Measurements from ENCODE around the gene DIABLO. TPM values are rescaled to one million over a fixed set of nuclear protein-coding genes. Genes with fewer than 3 reads are reported as not detected.

Gene DIABLO
- total and polyA plus RNA-seq, 9 of the 15 experiments (the other 6 are each of a cell fraction or from before 2014, with no cell fraction given): 37.3 to 101 (median 80.1) TPM

DNA sequence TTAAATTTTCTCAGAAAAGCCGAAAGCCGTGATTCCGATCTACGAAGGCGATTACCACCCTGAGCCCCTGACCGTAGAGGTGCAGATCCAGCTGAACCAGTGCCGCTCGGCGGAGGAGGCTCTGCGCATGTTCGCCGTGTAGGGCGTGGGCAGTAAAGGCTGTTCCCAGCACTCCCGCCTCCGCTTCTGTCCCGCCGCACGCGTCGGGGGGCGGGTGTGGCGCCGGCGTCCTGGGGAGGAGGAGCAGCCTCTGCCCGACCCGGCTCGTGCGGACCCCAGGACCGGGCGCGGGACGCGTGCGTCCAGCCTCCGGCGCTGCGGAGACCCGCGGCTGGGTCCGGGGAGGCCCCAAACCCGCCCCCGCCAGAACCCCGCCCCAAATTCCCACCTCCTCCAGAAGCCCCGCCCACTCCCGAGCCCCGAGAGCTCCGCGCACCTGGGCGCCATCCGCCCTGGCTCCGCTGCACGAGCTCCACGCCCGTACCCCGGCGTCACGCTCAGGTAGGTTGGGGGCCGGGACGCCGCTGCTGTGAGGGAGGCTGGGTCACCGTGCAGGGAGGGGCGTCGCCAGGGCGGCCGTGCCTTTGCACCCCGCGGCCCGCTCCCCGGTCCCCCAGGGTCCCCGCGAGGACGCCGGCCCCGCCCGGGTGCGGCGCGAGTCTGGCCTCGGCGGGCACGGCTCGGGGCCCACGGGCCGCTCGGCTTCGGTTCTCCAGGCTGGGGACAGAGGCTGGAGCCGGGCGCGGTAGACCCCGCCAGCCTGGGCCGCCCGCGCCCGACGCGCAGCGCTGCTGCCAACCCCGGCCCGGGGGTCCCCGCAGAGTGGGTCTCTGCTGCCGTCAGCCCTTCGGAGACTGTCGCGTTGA is 22.3 kb downstream of the DIABLO start, which contains the start of gene B3GNT4 (continued):
- TF ChIP-seq MCM5 (IDR thresholded peaks at IDR 0.05; ENCODE audit: low read depth) (no peak), L3MBTL2 (IDR thresholded peaks at IDR 0.05) (peak; percentile 96), GABPB2 (CRISPR knock-in tag; conservative IDR thresholded peaks at IDR 0.05) (no peak), RFX5 (IDR thresholded peaks at IDR 0.05; ENCODE audit: low read depth, low read length) (no peak), ZNF41 (CRISPR knock-in tag; conservative IDR thresholded peaks at IDR 0.05) (no peak), ZNF316 (IDR thresholded peaks at IDR 0.05) (no peak), EZH2 (IDR thresholded peaks at IDR 0.05; ENCODE audit: borderline replicate concordance, low read depth, low read length) (no peak), CBX2 (IDR thresholded peaks at IDR 0.05; ENCODE audit: insufficient read depth, low read length, poor library complexity, severe bottlenecking) (no peak), MIER1 (IDR thresholded peaks at IDR 0.05; ENCODE audit: low read depth) (no peak), SMARCC2 (IDR thresholded peaks at IDR 0.05; ENCODE audit: low read depth) (no peak), ZNF134 (CRISPR knock-in tag; conservative IDR thresholded peaks at IDR 0.05) (no peak), ZNF436 (CRISPR knock-in tag; IDR thresholded peaks at IDR 0.05) (no peak), KAT7 (CRISPR knock-in tag; IDR thresholded peaks at IDR 0.05; ENCODE audit: borderline replicate concordance) (no peak), RAD21 (CRISPR knock-in tag; conservative IDR thresholded peaks at IDR 0.05 in 1 of 2, IDR thresholded peaks at IDR 0.05 in 1 of 2) (no peak), MYNN (IDR thresholded peaks at IDR 0.05) (no peak), MYNN (CRISPR knock-in tag; IDR thresholded peaks at IDR 0.05) (no peak), SRSF1 (IDR thresholded peaks at IDR 0.05; ENCODE audit: low read depth, low read length) (no peak), RBM25 (IDR thresholded peaks at IDR 0.05; ENCODE audit: low read depth, low read length, severe bottlenecking) (no peak)
- TF ChIP-seq, protein P1, sequence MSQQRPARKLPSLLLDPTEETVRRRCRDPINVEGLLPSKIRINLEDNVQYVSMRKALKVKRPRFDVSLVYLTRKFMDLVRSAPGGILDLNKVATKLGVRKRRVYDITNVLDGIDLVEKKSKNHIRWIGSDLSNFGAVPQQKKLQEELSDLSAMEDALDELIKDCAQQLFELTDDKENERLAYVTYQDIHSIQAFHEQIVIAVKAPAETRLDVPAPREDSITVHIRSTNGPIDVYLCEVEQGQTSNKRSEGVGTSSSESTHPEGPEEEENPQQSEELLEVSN (IDR thresholded peaks at IDR 0.05; ENCODE audit: borderline replicate concordance in 1 of 2, extremely low read depth in 1 of 2, insufficient read depth in 1 of 2, insufficient read length in 1 of 2, low read depth in 1 of 2, low read length in 1 of 2, poor library complexity in 1 of 2, severe bottlenecking in 1 of 2): peak; percentile 95 to 97
- TF ChIP-seq, protein P2, sequence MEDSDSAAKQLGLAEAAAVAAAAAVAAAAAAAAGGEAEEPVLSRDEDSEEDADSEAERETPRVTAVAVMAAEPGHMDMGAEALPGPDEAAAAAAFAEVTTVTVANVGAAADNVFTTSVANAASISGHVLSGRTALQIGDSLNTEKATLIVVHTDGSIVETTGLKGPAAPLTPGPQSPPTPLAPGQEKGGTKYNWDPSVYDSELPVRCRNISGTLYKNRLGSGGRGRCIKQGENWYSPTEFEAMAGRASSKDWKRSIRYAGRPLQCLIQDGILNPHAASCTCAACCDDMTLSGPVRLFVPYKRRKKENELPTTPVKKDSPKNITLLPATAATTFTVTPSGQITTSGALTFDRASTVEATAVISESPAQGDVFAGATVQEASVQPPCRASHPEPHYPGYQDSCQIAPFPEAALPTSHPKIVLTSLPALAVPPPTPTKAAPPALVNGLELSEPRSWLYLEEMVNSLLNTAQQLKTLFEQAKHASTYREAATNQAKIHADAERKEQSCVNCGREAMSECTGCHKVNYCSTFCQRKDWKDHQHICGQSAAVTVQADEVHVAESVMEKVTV (CRISPR knock-in tag; IDR thresholded peaks at IDR 0.05): no peak
- TF ChIP-seq, protein P3, sequence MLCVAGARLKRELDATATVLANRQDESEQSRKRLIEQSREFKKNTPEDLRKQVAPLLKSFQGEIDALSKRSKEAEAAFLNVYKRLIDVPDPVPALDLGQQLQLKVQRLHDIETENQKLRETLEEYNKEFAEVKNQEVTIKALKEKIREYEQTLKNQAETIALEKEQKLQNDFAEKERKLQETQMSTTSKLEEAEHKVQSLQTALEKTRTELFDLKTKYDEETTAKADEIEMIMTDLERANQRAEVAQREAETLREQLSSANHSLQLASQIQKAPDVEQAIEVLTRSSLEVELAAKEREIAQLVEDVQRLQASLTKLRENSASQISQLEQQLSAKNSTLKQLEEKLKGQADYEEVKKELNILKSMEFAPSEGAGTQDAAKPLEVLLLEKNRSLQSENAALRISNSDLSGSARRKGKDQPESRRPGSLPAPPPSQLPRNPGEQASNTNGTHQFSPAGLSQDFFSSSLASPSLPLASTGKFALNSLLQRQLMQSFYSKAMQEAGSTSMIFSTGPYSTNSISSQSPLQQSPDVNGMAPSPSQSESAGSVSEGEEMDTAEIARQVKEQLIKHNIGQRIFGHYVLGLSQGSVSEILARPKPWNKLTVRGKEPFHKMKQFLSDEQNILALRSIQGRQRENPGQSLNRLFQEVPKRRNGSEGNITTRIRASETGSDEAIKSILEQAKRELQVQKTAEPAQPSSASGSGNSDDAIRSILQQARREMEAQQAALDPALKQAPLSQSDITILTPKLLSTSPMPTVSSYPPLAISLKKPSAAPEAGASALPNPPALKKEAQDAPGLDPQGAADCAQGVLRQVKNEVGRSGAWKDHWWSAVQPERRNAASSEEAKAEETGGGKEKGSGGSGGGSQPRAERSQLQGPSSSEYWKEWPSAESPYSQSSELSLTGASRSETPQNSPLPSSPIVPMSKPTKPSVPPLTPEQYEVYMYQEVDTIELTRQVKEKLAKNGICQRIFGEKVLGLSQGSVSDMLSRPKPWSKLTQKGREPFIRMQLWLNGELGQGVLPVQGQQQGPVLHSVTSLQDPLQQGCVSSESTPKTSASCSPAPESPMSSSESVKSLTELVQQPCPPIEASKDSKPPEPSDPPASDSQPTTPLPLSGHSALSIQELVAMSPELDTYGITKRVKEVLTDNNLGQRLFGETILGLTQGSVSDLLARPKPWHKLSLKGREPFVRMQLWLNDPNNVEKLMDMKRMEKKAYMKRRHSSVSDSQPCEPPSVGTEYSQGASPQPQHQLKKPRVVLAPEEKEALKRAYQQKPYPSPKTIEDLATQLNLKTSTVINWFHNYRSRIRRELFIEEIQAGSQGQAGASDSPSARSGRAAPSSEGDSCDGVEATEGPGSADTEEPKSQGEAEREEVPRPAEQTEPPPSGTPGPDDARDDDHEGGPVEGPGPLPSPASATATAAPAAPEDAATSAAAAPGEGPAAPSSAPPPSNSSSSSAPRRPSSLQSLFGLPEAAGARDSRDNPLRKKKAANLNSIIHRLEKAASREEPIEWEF (CRISPR knock-in tag; IDR thresholded peaks at IDR 0.05): no peak
